ENCODE data around the gene SLC2A13. TPM values are rescaled to one million over a fixed set of nuclear protein-coding genes. Genes with fewer than 3 reads are reported as not detected.

SLC2A13 gene
- total RNA-seq, 1 experiment from 2014 or later, result 12.1 TPM

DNA sequence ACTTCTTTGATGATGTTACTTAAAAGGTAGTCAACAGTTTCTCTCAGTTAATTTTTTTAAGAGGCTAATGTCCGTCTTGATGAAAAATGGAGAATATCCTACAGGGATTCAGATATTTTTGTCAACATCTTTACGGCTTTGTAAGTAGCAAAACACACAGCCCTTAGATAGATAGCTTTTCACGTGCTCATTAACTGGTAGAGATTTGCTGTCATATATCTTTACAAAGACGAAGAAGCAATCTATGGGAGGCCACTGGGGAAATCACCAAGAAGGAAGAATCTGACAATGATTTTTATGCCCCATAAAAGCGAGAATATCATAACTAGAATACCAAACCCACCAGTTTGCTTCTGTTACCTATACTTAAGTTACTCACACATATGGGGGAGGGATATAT lies 121.2 kb downstream of the SLC2A13 start:
- ChIA-PET POLR2A (no interaction called here), CTCF (no interaction called here)
- Histone ChIP-seq H3K27me3 (ENCODE audit: control insufficient read depth, insufficient read depth, low read length) (no peaks in the 10 kb centered on the region), H3K36me3 (ENCODE audit: control insufficient read depth, insufficient read depth, low read length) (no peaks in the 10 kb centered on the region), H3K27ac (ENCODE audit: low read length) (no peak overlapping the region), H3K9me3 (ENCODE audit: control insufficient read depth, insufficient read depth, low read depth, low read length) (no peaks in the 10 kb centered on the region), H3K4me1 (ENCODE audit: control insufficient read depth, insufficient read depth, low read length) (no peaks in the 10 kb centered on the region), H3K4me3 (ENCODE audit: low read depth in 2 of 2, low read length in 2 of 2) (no peak overlapping the region)
- intact Hi-C loops (cut with micrococcal nuclease; ENCODE audit: unreplicated experiment) (no loop called here), in situ Hi-C loops (cut with HindIII; ENCODE audit: low pct_unique_long_range_greater_than_20kb, low sequenced_read_pairs) (no loop called here)
- TF ChIP-seq, protein P1, sequence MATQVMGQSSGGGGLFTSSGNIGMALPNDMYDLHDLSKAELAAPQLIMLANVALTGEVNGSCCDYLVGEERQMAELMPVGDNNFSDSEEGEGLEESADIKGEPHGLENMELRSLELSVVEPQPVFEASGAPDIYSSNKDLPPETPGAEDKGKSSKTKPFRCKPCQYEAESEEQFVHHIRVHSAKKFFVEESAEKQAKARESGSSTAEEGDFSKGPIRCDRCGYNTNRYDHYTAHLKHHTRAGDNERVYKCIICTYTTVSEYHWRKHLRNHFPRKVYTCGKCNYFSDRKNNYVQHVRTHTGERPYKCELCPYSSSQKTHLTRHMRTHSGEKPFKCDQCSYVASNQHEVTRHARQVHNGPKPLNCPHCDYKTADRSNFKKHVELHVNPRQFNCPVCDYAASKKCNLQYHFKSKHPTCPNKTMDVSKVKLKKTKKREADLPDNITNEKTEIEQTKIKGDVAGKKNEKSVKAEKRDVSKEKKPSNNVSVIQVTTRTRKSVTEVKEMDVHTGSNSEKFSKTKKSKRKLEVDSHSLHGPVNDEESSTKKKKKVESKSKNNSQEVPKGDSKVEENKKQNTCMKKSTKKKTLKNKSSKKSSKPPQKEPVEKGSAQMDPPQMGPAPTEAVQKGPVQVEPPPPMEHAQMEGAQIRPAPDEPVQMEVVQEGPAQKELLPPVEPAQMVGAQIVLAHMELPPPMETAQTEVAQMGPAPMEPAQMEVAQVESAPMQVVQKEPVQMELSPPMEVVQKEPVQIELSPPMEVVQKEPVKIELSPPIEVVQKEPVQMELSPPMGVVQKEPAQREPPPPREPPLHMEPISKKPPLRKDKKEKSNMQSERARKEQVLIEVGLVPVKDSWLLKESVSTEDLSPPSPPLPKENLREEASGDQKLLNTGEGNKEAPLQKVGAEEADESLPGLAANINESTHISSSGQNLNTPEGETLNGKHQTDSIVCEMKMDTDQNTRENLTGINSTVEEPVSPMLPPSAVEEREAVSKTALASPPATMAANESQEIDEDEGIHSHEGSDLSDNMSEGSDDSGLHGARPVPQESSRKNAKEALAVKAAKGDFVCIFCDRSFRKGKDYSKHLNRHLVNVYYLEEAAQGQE (IDR thresholded peaks at IDR 0.05; ENCODE audit: insufficient read depth in 1 of 2, low read depth in 2 of 2, low read length in 1 of 2), result no peak
- no peak for TF ChIP-seq SIN3A (IDR thresholded peaks at IDR 0.05; ENCODE audit: borderline replicate concordance, insufficient read depth, low read depth, low read length)
- no peak for TF ChIP-seq TCF7L2 (IDR thresholded peaks at IDR 0.05; ENCODE audit: low read depth, low read length)
- TF ChIP-seq POLR2AphosphoS5 (IDR thresholded peaks at IDR 0.05; ENCODE audit: low read depth, low read length), result no peak
- TF ChIP-seq, protein P2, sequence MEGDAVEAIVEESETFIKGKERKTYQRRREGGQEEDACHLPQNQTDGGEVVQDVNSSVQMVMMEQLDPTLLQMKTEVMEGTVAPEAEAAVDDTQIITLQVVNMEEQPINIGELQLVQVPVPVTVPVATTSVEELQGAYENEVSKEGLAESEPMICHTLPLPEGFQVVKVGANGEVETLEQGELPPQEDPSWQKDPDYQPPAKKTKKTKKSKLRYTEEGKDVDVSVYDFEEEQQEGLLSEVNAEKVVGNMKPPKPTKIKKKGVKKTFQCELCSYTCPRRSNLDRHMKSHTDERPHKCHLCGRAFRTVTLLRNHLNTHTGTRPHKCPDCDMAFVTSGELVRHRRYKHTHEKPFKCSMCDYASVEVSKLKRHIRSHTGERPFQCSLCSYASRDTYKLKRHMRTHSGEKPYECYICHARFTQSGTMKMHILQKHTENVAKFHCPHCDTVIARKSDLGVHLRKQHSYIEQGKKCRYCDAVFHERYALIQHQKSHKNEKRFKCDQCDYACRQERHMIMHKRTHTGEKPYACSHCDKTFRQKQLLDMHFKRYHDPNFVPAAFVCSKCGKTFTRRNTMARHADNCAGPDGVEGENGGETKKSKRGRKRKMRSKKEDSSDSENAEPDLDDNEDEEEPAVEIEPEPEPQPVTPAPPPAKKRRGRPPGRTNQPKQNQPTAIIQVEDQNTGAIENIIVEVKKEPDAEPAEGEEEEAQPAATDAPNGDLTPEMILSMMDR (IDR thresholded peaks at IDR 0.05), result no peak
- BruUV-seq (replicated peaks), result no TSS peak
- ATAC-seq (no peak), DNase-seq (ENCODE audit: low read depth, low spot score) (no peak)

DNA sequence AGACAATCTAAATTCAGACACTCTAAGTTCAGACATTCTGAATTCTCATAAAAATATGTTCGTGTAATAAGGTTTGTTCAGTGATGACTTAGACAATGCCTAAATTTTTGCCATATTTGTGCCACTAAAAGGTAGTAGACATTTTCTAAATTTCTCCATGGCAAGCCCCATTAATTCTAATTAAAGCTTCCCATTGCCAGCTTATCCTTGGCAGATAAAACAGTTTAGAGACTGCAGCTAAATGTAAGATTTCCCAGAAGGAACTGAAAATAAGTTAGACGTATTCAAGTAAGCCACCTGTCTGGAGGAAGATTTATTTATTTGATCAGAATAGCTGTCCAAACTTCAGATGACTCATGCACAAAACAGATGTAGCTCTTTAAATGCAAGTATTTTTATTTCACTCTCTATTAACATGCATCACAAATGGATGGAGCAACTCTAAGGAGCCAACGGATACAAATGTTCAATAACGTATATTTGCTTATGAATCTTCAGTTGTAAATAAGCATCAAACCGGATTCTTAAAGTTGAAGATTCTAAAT lies 130.4 kb downstream of the SLC2A13 start:
- peaks cover 2% of the 10 kb centered on the region; the same call in 1 of the 2 replicates for H3K9me3 ChIP-seq (ENCODE audit: control insufficient read depth, insufficient read depth, low read depth, low read length)
- ChIA-PET POLR2A (interaction anchor here (0.6 kb wide), 1 partner anchor 491 kb away, joined by 3 read pairs; no protein-coding TSS in a partner anchor), CTCF (no interaction called here)
- ATAC-seq (no peak), DNase-seq (ENCODE audit: low read depth, low spot score) (no peak)
- in situ Hi-C loops (cut with HindIII; ENCODE audit: low pct_unique_long_range_greater_than_20kb, low sequenced_read_pairs), result no loop called here
- TF ChIP-seq TCF7L2 (IDR thresholded peaks at IDR 0.05; ENCODE audit: low read depth, low read length) (no peak), POLR2AphosphoS5 (IDR thresholded peaks at IDR 0.05; ENCODE audit: low read depth, low read length) (no peak), SIN3A (IDR thresholded peaks at IDR 0.05; ENCODE audit: borderline replicate concordance, insufficient read depth, low read depth, low read length) (no peak)
- TF ChIP-seq, protein P1 (IDR thresholded peaks at IDR 0.05; ENCODE audit: insufficient read depth in 1 of 2, low read depth in 2 of 2, low read length in 1 of 2), result no peak
- TF ChIP-seq, protein P2 (IDR thresholded peaks at IDR 0.05), result no peak
- intact Hi-C loops (cut with micrococcal nuclease; ENCODE audit: unreplicated experiment), result no loop called here
- no TSS peak for BruUV-seq (replicated peaks)
- no peaks in the 10 kb centered on the region for H3K36me3 ChIP-seq (ENCODE audit: control insufficient read depth, insufficient read depth, low read length)
- no peaks in the 10 kb centered on the region for H3K27me3 ChIP-seq (ENCODE audit: control insufficient read depth, insufficient read depth, low read length)
- H3K27ac ChIP-seq (ENCODE audit: low read length), result no peak overlapping the region
- no peak overlapping the region for H3K4me3 ChIP-seq (ENCODE audit: low read depth in 2 of 2, low read length in 2 of 2)
- no peaks in the 10 kb centered on the region; the same call in 1 of the 2 replicates for H3K4me1 ChIP-seq (ENCODE audit: control insufficient read depth, insufficient read depth, low read length)
